Body of pancreas (tissue), 4 donors: Measurements from ENCODE around the gene RNFT2.

ENCODE experiments used
- CTCF ChIP-seq, 7 experiments: fragments of 450-650 bp in 4 of 7; fragments of 200-600 bp in 3 of 7; sonication (generic) in 3 of 7; IDR thresholded peaks; one replicate each; pipeline ENCODE4 v1.5.1; 2016 to 2019; ENCODE audit warnings: antibody characterized with exemption in 7 of 7
- POLR2A ChIP-seq, 3 donors: fragments of 450-650 bp; IDR thresholded peaks; one replicate each; pipeline ENCODE4 v1.6.1; 2016; ENCODE audit warnings: antibody characterized with exemption in 3 of 3, mild to moderate bottlenecking in 2 of 3

- no peak for TF ChIP-seq POLR2A (IDR thresholded peaks at IDR 0.05)
- TF ChIP-seq CTCF (IDR thresholded peaks at IDR 0.05), result no peak
Measured at GRCh38 chr12:116891019-116891418, 152.9 kb downstream of the RNFT2 start.
